Stimulated activated CD4-positive, alpha-beta T cell treated with anti-CD3 and anti-CD28 coated beads, Interleukin-15, amount 100 ng/mL, for 48 hours (primary cell): ENCODE data around the gene PIMREG.
"Not testable (repeated sequence)": the region's sequence is repeated elsewhere in the genome, so short reads cannot be mapped to it uniquely, and the experiment has no call there.

Experiments
- DNase-seq, 2 donors: peaks; one replicate each; pipeline ENCODE4 v3.0.0-alpha.2; 2020; ENCODE audit warnings: low read depth in 2 of 2

PIMREG gene

GRCh38 chr17:6477831-6478383 lies 33.7 kb downstream of the PIMREG start:
- no peak for DNase-seq

- DNase-seq: no peak
Measured at GRCh38 chr17:6478486-6478885, 34.2 kb downstream of the PIMREG start.

GRCh38 chr17:6479622-6480302 lies 35.5 kb downstream of the PIMREG start:
- DNase-seq: no peak

- no peak for DNase-seq
Measured at GRCh38 chr17:6480303-6480675, 36.0 kb downstream of the PIMREG start.

GRCh38 chr17:6482105-6482455 lies 37.8 kb downstream of the PIMREG start:
- DNase-seq: no peak

- DNase-seq: not testable (repeated sequence)
Measured at GRCh38 chr17:6482796-6483195, 38.5 kb downstream of the PIMREG start.

- DNase-seq: no peak
Measured at GRCh38 chr17:6483507-6483906, 39.3 kb downstream of the PIMREG start.

GRCh38 chr17:6485646-6486412 lies 41.6 kb downstream of the PIMREG start:
- DNase-seq: no peak

- no peak for DNase-seq
Measured at GRCh38 chr17:6487251-6488007, 43.2 kb downstream of the PIMREG start.

GRCh38 chr17:6488008-6488539 lies 43.8 kb downstream of the PIMREG start:
- DNase-seq: no peak

- no peak for DNase-seq
Measured at GRCh38 chr17:6489016-6489550, 44.8 kb downstream of the PIMREG start.

GRCh38 chr17:6491071-6491700 lies 46.9 kb downstream of the PIMREG start:
- DNase-seq: no peak

- no peak for DNase-seq
Measured at GRCh38 chr17:6492892-6493674, 48.8 kb downstream of the PIMREG start.

GRCh38 chr17:6494239-6494941 lies 50.1 kb downstream of the PIMREG start:
- DNase-seq: no peak

- no peak for DNase-seq
Measured at GRCh38 chr17:6495450-6496115, 51.3 kb downstream of the PIMREG start.

GRCh38 chr17:6496116-6496481 lies 51.8 kb downstream of the PIMREG start:
- no peak for DNase-seq

GRCh38 chr17:6496640-6497441 lies 52.6 kb downstream of the PIMREG start:
- no peak for DNase-seq

GRCh38 chr17:6497496-6498221 lies 53.4 kb downstream of the PIMREG start:
- DNase-seq: no peak
